ENCODE data around the gene WDR81.

GRCh38 chr17:1785930-1786329 lies 61.4 kb downstream of the WDR81 start:
- no peak for TF ChIP-seq EZH2 (IDR thresholded peaks at IDR 0.05; ENCODE audit: borderline replicate concordance, low read length)
- no peak for TF ChIP-seq CTCF (IDR thresholded peaks at IDR 0.05; ENCODE audit: low read length)

All from OCI-LY1 (cell line).